NCI-H146 (cell line): ENCODE data around the gene SHISAL1.
"Not testable (repeated sequence)": the region's sequence is repeated elsewhere in the genome, so short reads cannot be mapped to it uniquely, and the experiment has no call there.

ENCODE experiments used
- DNase-seq: peaks from one replicate; lab custom pipeline; 2025; lab: John Stamatoyannopoulos, UW

SHISAL1 gene

GRCh38 chr22:44234372-44234771 lies 78.4 kb downstream of the SHISAL1 start:
- not testable (repeated sequence) for DNase-seq

GRCh38 chr22:44231233-44231632 lies 81.5 kb downstream of the SHISAL1 start:
- DNase-seq: no peak

GRCh38 chr22:44229809-44230208 lies 82.9 kb downstream of the SHISAL1 start:
- DNase-seq: no peak

GRCh38 chr22:44229331-44229730 lies 83.4 kb downstream of the SHISAL1 start:
- no peak for DNase-seq

- DNase-seq: no peak
Observed at GRCh38 chr22:44225812-44226211, 86.9 kb downstream of the SHISAL1 start.

- no peak for DNase-seq
Observed at GRCh38 chr22:44225091-44225689, 87.6 kb downstream of the SHISAL1 start.

GRCh38 chr22:44224166-44224565 lies 88.6 kb downstream of the SHISAL1 start:
- DNase-seq: no peak

GRCh38 chr22:44221710-44222475 lies 90.9 kb downstream of the SHISAL1 start:
- DNase-seq: no peak

- peak; percentile 49 for DNase-seq
Observed at GRCh38 chr22:44220727-44221680, 91.7 kb downstream of the SHISAL1 start.

- DNase-seq: no peak
Observed at GRCh38 chr22:44219101-44219870, 93.5 kb downstream of the SHISAL1 start.

- DNase-seq: no peak
Observed at GRCh38 chr22:44218071-44218470, 94.7 kb downstream of the SHISAL1 start.

- no peak for DNase-seq
Observed at GRCh38 chr22:44217346-44217745, 95.4 kb downstream of the SHISAL1 start.

- DNase-seq: no peak
Observed at GRCh38 chr22:44215287-44215686, 97.5 kb downstream of the SHISAL1 start.

GRCh38 chr22:44214764-44215163 lies 98.0 kb downstream of the SHISAL1 start:
- peak; percentile 68 for DNase-seq

- no peak for DNase-seq
Observed at GRCh38 chr22:44214187-44214586, 98.6 kb downstream of the SHISAL1 start.

GRCh38 chr22:44213489-44214043 lies 99.2 kb downstream of the SHISAL1 start:
- DNase-seq: no peak

GRCh38 chr22:44212936-44213335 lies 99.8 kb downstream of the SHISAL1 start:
- no peak for DNase-seq

- no peak for DNase-seq
Observed at GRCh38 chr22:44211946-44212930, 100.5 kb downstream of the SHISAL1 start.

- DNase-seq: no peak
Observed at GRCh38 chr22:44211256-44211945, 101.3 kb downstream of the SHISAL1 start.

- no peak for DNase-seq
Observed at GRCh38 chr22:44210722-44211121, 102.0 kb downstream of the SHISAL1 start.
